Bronchial epithelial cell (primary cell): Measurements from ENCODE around the gene TM2D3. TPM values are rescaled to one million over a fixed set of nuclear protein-coding genes. Genes with fewer than 3 reads are reported as not detected.

ENCODE experiments used
- DNase-seq: peaks from one replicate; pipeline ENCODE4 v3.0.0-alpha.2; 2010; ENCODE audit warnings: low read depth
- FAIRE-seq: peaks from 2 replicates; lab custom pipeline; 2011; peaks lifted over from hg19 to GRCh38; lab: Jason Lieb, UNC
- H3K27me3 ChIP-seq: 2 replicates; pipeline ENCODE4 v1.5.1; 2011; ENCODE audit warnings: low read length; ENCODE audit not compliant: control insufficient read depth, insufficient read depth
- H3K36me3 ChIP-seq: 2 replicates; pipeline ENCODE4 v1.5.1; 2011; ENCODE audit warnings: low read length; ENCODE audit not compliant: control insufficient read depth, insufficient read depth
- H3K4me3 ChIP-seq: 2 replicates; pipeline ENCODE4 v1.5.1; 2011; ENCODE audit warnings: mild to moderate bottlenecking, low read depth, low read length, control low read depth
- CTCF ChIP-seq: IDR thresholded peaks from 2 replicates; pipeline ENCODE4 v1.5.1; 2011; ENCODE audit warnings: mild to moderate bottlenecking, moderate library complexity, low read length, control low read depth, inconsistent platforms; ENCODE audit not compliant: insufficient read depth, severe bottlenecking
- total RNA-seq: library from RNA; depleted of rRNA; stranded (reverse); fragments of >200 nt; gene quantifications from 2 replicates; pipeline ENCODE4 v1.2.1, GENCODE V29; 2014

The TM2D3 gene
- total RNA-seq, 1 donor from 2014 or later = 21.6 TPM

- H3K4me3 ChIP-seq = no peak overlapping the region
- FAIRE-seq (no peak), DNase-seq (peak; percentile 92)
- H3K36me3 ChIP-seq = no peaks in the 10 kb centered on the region
- H3K27me3 ChIP-seq = no peaks in the 10 kb centered on the region
- no peak for TF ChIP-seq CTCF
Measured at GRCh38 chr15:101692801-101693598, 40.8 kb upstream of the TM2D3 start.

- Histone ChIP-seq H3K36me3 (peaks cover 2% of the 10 kb centered on the region), H3K27me3 (no peaks in the 10 kb centered on the region), H3K4me3 (no peak overlapping the region)
- FAIRE-seq (no peak), DNase-seq (peak; percentile 76)
- TF ChIP-seq CTCF = no peak
Measured at GRCh38 chr15:101689901-101690300, 37.7 kb upstream of the TM2D3 start.

- FAIRE-seq (no peak), DNase-seq (no peak)
- H3K36me3 ChIP-seq = peaks cover 2% of the 10 kb centered on the region
- TF ChIP-seq CTCF = no peak
- H3K27me3 ChIP-seq = no peaks in the 10 kb centered on the region
- no peak overlapping the region for H3K4me3 ChIP-seq
Measured at GRCh38 chr15:101686718-101687117, 34.5 kb upstream of the TM2D3 start.

- TF ChIP-seq CTCF = no peak
- no peak overlapping the region for H3K4me3 ChIP-seq
- FAIRE-seq = no peak
Measured at GRCh38 chr15:101684877-101685276, 32.7 kb upstream of the TM2D3 start.

GRCh38 chr15:101684384-101684783 lies 32.2 kb upstream of the TM2D3 start:
- FAIRE-seq (no peak), DNase-seq (peak; percentile 100)
- H3K27me3 ChIP-seq = no peaks in the 10 kb centered on the region
- no peak overlapping the region for H3K4me3 ChIP-seq
- peaks cover 2% of the 10 kb centered on the region for H3K36me3 ChIP-seq
- TF ChIP-seq CTCF = no peak

More at GRCh38 chr15:101684877-101685276, 32.7 kb upstream of the TM2D3 start:
- H3K36me3 ChIP-seq = peaks cover 2% of the 10 kb centered on the region
- DNase-seq = no peak
- H3K27me3 ChIP-seq = no peaks in the 10 kb centered on the region

- no peak for FAIRE-seq
- no peaks in the 10 kb centered on the region for H3K36me3 ChIP-seq
- TF ChIP-seq CTCF = no peak
- H3K27me3 ChIP-seq = no peaks in the 10 kb centered on the region
- DNase-seq = no peak
- no peak overlapping the region for H3K4me3 ChIP-seq
Measured at GRCh38 chr15:101679806-101680205, 27.6 kb upstream of the TM2D3 start.
